PC-9 (cell line): Measurements from ENCODE around the gene KRTAP10-3. TPM values are rescaled to one million over a fixed set of nuclear protein-coding genes. Genes with fewer than 3 reads are reported as not detected.

Experiments used
- BruUV-seq: library from RNA; stranded (reverse); fragments of 400-500 nt; replicated peaks from 2 replicates; lab custom pipeline; 2021; lab: Mats Ljungman, UMichigan
- CTCF ChIA-PET: fragments of 300-600 bp; sonication (Branson Sonifier 250); formaldehyde crosslinking; loops from one replicate; lab custom pipeline; 2022; ENCODE audit warnings: antibody characterized with exemption; lab: Charles Lee
- POLR2A ChIA-PET: fragments of 300-600 bp; sonication (Branson Sonifier 250); formaldehyde crosslinking; loops from one replicate; lab custom pipeline; 2022; ENCODE audit warnings: antibody characterized with exemption; ENCODE audit not compliant: unreplicated experiment; lab: Charles Lee
- DNase-seq, 2 experiments: peaks; one replicate each; pipeline versions ENCODE4 v3.0.0 to v3.0.0-alpha.2; 2015 to 2022; ENCODE audit warnings: mixed read lengths in 1 of 2
- H2AFZ ChIP-seq: fragments of 200-600 bp; sonication (generic); 2 replicates; pipeline ENCODE4 v1.8.1; 2017; ENCODE audit warnings: antibody characterized with exemption
- H3F3A ChIP-seq: fragments of 200-600 bp; sonication (generic); 2 replicates; pipeline ENCODE4 v1.8.1; 2017; ENCODE audit warnings: antibody characterized with exemption, mild to moderate bottlenecking, low read depth; ENCODE audit not compliant: insufficient read depth
- H3K27ac ChIP-seq: fragments of 200-600 bp; sonication (generic); 2 replicates; pipeline ENCODE4 v1.6.1; 2016; ENCODE audit warnings: mixed run types
- H3K27me3 ChIP-seq: fragments of 200-600 bp; sonication (generic); 2 replicates; pipeline ENCODE4 v1.6.1; 2016; ENCODE audit warnings: low read depth, mixed run types; ENCODE audit not compliant: insufficient read depth
- H3K36me3 ChIP-seq: fragments of 200-600 bp; sonication (generic); 2 replicates; pipeline ENCODE4 v1.6.1; 2016; ENCODE audit warnings: low read depth, mixed run types
- H3K4me1 ChIP-seq: fragments of 200-600 bp; sonication (generic); replicated peaks from 2 replicates; pipeline ENCODE4 v1.6.1; 2016; ENCODE audit warnings: mixed run types; ENCODE audit not compliant: insufficient read depth
- H3K4me2 ChIP-seq: fragments of 200-600 bp; sonication (generic); 2 replicates; pipeline ENCODE4 v1.6.1; 2017; ENCODE audit warnings: mixed run types
- H3K4me3 ChIP-seq: fragments of 200-600 bp; sonication (generic); 2 replicates; pipeline ENCODE4 v1.6.1; 2016; ENCODE audit warnings: mixed run types
- H3K79me2 ChIP-seq: fragments of 200-600 bp; sonication (generic); 2 replicates; pipeline ENCODE4 v1.6.1; 2017; ENCODE audit warnings: low read depth, mixed run types
- H3K9me2 ChIP-seq: fragments of 200-600 bp; sonication (generic); 2 replicates; pipeline ENCODE4 v1.8.1; 2017; ENCODE audit warnings: mild to moderate bottlenecking; ENCODE audit not compliant: insufficient read depth
- H3K9me3 ChIP-seq: fragments of 200-600 bp; sonication (generic); 2 replicates; pipeline ENCODE4 v1.8.1; 2016; ENCODE audit warnings: low read depth; ENCODE audit not compliant: insufficient read depth
- H4K20me1 ChIP-seq: fragments of 200-600 bp; sonication (generic); 2 replicates; pipeline ENCODE4 v1.8.1; 2017; ENCODE audit not compliant: insufficient read depth
- EZH2 ChIP-seq: fragments of 200-600 bp; sonication (generic); IDR thresholded peaks from 2 replicates; pipeline ENCODE4 v1.8.0; 2017; ENCODE audit warnings: antibody characterized with exemption, low read depth
- intact Hi-C: fragments of 100-400 bp; cut with micrococcal nuclease; formaldehyde crosslinking; loops from one replicate; pipeline ENCODE4 v1.10.0; 2022; ENCODE audit not compliant: unreplicated experiment
- total RNA-seq: library from RNA; stranded (reverse); gene quantifications from 2 replicates; pipeline ENCODE4 v1.2.3, GENCODE V29; 2021
- TF ChIP-seq, protein P1 (sequence below): fragments of 200-600 bp; sonication (generic); conservative IDR thresholded peaks from 2 replicates; pipeline ENCODE4 v1.6.1; 2017; ENCODE audit warnings: mixed run types, antibody characterized with exemption, mild to moderate bottlenecking, moderate library complexity

Gene KRTAP10-3
- total RNA-seq, 1 experiment from 2014 or later: not detected

DNA sequence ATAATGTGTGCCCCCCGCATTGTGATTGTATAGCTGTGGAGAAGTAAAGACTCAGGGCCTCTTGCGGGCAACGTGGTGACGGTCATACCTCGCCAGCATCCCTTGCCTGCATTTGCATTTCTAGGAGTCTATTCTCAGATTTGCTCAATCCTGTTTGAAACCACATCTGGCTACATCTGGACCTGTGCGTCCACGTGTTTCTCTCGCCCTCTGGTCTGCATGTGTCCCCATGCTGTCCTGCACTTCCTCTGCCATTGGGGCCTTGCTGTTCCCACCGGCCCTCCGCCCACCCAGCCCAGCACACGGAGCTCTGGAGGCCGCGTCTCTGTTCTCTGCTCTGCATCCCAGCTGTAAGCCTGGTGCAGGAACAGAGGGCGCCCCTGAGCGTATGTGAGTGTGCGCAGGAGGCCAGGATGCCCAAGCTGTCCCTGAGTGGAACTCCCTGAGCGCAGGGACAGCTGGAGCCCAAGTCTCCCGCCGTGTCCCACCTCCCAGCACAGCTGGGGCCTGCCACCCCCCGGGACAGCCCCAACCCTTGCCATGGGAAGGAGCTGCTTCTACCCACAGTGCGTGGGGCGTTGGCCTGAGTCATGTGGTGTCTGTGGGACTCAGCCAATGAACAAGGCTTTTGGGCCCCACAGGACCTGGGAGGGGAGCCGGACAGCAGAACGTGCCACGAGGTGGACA lies 8.9 kb downstream of the KRTAP10-3 start:
- CTCF ChIA-PET: no interaction called here
- intact Hi-C loops: no loop called here
- no peak overlapping the region for H3K4me2 ChIP-seq

DNA sequence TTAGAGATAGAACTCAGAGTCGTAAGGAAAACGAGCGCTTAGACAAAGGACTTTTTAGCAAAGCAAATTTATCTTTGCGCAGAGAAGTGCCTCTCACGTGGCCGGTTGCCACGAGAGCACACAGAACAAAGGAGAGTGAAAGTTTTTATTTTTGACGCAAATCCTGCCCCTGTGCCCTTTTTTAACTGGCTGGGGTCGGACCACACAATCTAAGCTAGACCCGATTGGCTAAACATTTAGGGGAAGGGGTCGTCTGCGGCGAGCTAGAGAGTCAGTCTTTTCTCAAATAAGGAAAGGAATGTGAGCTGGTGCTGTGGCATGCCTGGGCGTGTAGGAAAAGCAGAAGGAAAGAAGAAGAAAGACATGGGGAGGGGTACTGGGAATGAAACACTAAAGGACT lies 9.7 kb downstream of the KRTAP10-3 start:
- TF ChIP-seq, protein P1, sequence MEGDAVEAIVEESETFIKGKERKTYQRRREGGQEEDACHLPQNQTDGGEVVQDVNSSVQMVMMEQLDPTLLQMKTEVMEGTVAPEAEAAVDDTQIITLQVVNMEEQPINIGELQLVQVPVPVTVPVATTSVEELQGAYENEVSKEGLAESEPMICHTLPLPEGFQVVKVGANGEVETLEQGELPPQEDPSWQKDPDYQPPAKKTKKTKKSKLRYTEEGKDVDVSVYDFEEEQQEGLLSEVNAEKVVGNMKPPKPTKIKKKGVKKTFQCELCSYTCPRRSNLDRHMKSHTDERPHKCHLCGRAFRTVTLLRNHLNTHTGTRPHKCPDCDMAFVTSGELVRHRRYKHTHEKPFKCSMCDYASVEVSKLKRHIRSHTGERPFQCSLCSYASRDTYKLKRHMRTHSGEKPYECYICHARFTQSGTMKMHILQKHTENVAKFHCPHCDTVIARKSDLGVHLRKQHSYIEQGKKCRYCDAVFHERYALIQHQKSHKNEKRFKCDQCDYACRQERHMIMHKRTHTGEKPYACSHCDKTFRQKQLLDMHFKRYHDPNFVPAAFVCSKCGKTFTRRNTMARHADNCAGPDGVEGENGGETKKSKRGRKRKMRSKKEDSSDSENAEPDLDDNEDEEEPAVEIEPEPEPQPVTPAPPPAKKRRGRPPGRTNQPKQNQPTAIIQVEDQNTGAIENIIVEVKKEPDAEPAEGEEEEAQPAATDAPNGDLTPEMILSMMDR: no peak
- no peak for TF ChIP-seq EZH2
- Histone ChIP-seq H4K20me1 (no peaks in the 10 kb centered on the region), H3F3A (no peaks in the 10 kb centered on the region), H3K9me3 (no peaks in the 10 kb centered on the region), H3K27ac (no peak overlapping the region), H3K9me2 (no peaks in the 10 kb centered on the region), H3K27me3 (peaks cover 56% of the 10 kb centered on the region), H3K4me1 (no peaks in the 10 kb centered on the region), H3K4me2 (no peak overlapping the region), H3K79me2 (no peaks in the 10 kb centered on the region), H3K4me3 (no peak overlapping the region), H2AFZ (no peak overlapping the region), H3K36me3 (no peaks in the 10 kb centered on the region)
- no peak for DNase-seq
- BruUV-seq: no TSS peak
- ChIA-PET POLR2A (no interaction called here), CTCF (no interaction called here)
- intact Hi-C loops: no loop called here

More for the DNA sequence above, 8.9 kb downstream of the KRTAP10-3 start:
- Histone ChIP-seq H2AFZ (no peak overlapping the region), H3K27ac (no peak overlapping the region), H4K20me1 (no peaks in the 10 kb centered on the region), H3K9me3 (no peaks in the 10 kb centered on the region), H3K4me3 (no peak overlapping the region), H3K79me2 (no peaks in the 10 kb centered on the region), H3K4me1 (no peaks in the 10 kb centered on the region), H3K27me3 (peaks cover 63% of the 10 kb centered on the region), H3F3A (no peaks in the 10 kb centered on the region), H3K36me3 (no peaks in the 10 kb centered on the region), H3K9me2 (no peaks in the 10 kb centered on the region)
- BruUV-seq: no TSS peak
- TF ChIP-seq, protein P1: no peak
- no peak for TF ChIP-seq EZH2
- POLR2A ChIA-PET: no interaction called here
- no peak for DNase-seq

DNA sequence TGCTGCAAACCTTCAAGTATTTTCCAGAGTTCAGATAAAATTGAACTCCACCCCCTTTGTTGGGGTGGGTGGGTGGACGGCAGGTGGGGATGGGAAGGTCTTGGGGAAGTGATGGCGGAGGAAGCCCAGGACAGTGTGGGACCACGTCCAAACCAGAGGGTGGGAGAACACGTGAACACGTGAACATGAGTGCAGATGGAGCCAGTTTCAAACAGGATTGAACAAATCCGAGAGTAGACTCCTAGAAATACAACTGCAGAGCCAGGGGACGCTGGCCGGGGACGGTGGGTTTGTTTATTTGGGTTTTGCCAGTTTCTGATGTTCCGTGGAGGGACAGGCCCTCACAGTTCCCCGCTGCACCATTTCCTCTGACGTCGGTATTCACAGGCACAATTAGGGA lies 10.2 kb downstream of the KRTAP10-3 start:
- Histone ChIP-seq H2AFZ (no peak overlapping the region), H3K4me3 (no peak overlapping the region), H3K9me2 (no peaks in the 10 kb centered on the region), H3K79me2 (no peaks in the 10 kb centered on the region), H3K27me3 (peaks cover 50% of the 10 kb centered on the region), H3K4me1 (no peaks in the 10 kb centered on the region), H3K9me3 (no peaks in the 10 kb centered on the region), H3F3A (no peaks in the 10 kb centered on the region), H3K36me3 (no peaks in the 10 kb centered on the region), H3K4me2 (no peak overlapping the region), H3K27ac (no peak overlapping the region), H4K20me1 (no peaks in the 10 kb centered on the region)
- TF ChIP-seq, protein P1: no peak
- POLR2A ChIA-PET: no interaction called here
- CTCF ChIA-PET: no interaction called here
- intact Hi-C loops: no loop called here
- no TSS peak for BruUV-seq
- DNase-seq: no peak
